MM.1S (cell line): Measurements from ENCODE around the gene RBFOX1.

Experiments
- DNase-seq: peaks from one replicate; pipeline ENCODE4 v3.0.0-alpha.2; 2015
- H2AFZ ChIP-seq: fragments of 300-600 bp; sonication (generic); 2 replicates; pipeline ENCODE4 v1.6.0; 2016; ENCODE audit warnings: antibody characterized with exemption, low read length
- H3F3A ChIP-seq: fragments of 300-600 bp; sonication (generic); 2 replicates; pipeline ENCODE4 v1.6.1; 2016; ENCODE audit warnings: mild to moderate bottlenecking, antibody characterized with exemption, low read length, moderate library complexity, mixed read lengths; ENCODE audit not compliant: insufficient read depth
- H3K27ac ChIP-seq: fragments of 300-600 bp; sonication (generic); 2 replicates; pipeline ENCODE4 v1.5.1; 2016; ENCODE audit warnings: mild to moderate bottlenecking, low read length
- H3K27me3 ChIP-seq: fragments of 300-600 bp; sonication (generic); replicated peaks from 2 replicates; pipeline ENCODE4 v1.6.0; 2016; ENCODE audit warnings: low read length; ENCODE audit not compliant: insufficient read depth
- H3K36me3 ChIP-seq: fragments of 300-600 bp; sonication (generic); replicated peaks from 2 replicates; pipeline ENCODE4 v1.6.1; 2016; ENCODE audit warnings: mild to moderate bottlenecking, low read length, mixed read lengths; ENCODE audit not compliant: insufficient read depth
- H3K4me1 ChIP-seq: fragments of 300-600 bp; sonication (generic); 2 replicates; pipeline ENCODE4 v1.6.1; 2016; ENCODE audit warnings: low read length, mixed read lengths
- H3K4me2 ChIP-seq: fragments of 300-600 bp; sonication (generic); 2 replicates; pipeline ENCODE4 v1.6.0; 2016; ENCODE audit warnings: low read depth, low read length
- H3K4me3 ChIP-seq: fragments of 300-600 bp; sonication (generic); 2 replicates; pipeline ENCODE4 v1.5.1; 2016; ENCODE audit warnings: low read length, mixed read lengths
- H3K79me2 ChIP-seq: fragments of 300-600 bp; sonication (generic); 2 replicates; pipeline ENCODE4 v1.6.1; 2016; ENCODE audit warnings: mixed run types, low read length, mixed read lengths
- H3K9ac ChIP-seq: fragments of 300-600 bp; sonication (generic); 2 replicates; pipeline ENCODE4 v1.6.1; 2016; ENCODE audit warnings: low read length, mixed read lengths
- H3K9me2 ChIP-seq: fragments of 300-600 bp; sonication (generic); replicated peaks from 2 replicates; pipeline ENCODE4 v1.6.1; 2016; ENCODE audit warnings: mild to moderate bottlenecking, low read length, mixed read lengths; ENCODE audit not compliant: insufficient read depth
- H3K9me3 ChIP-seq: fragments of 300-600 bp; sonication (generic); replicated peaks from 2 replicates; pipeline ENCODE4 v1.6.1; 2016; ENCODE audit warnings: mild to moderate bottlenecking, low read length, mixed read lengths; ENCODE audit not compliant: insufficient read depth
- H4K20me1 ChIP-seq: fragments of 300-600 bp; sonication (generic); 2 replicates; pipeline ENCODE4 v1.6.1; 2016; ENCODE audit warnings: mild to moderate bottlenecking, low read length, moderate library complexity, mixed read lengths; ENCODE audit not compliant: insufficient read depth
- EZH2 ChIP-seq: fragments of 300-600 bp; sonication (generic); optimal IDR thresholded peaks from 2 replicates; pipeline ENCODE3; 2017; ENCODE audit warnings: low read depth, mild to moderate bottlenecking, antibody characterized with exemption, low read length, mixed read lengths
- EZH2phosphoT487 ChIP-seq: fragments of 300-600 bp; sonication (generic); IDR thresholded peaks from 2 replicates; pipeline ENCODE4 v1.6.1; 2018; ENCODE audit warnings: antibody characterized with exemption, low read length
- TF ChIP-seq, protein P1 (sequence below): fragments of 300-600 bp; sonication (generic); IDR thresholded peaks from 2 replicates; pipeline ENCODE4 v1.5.1; 2016; ENCODE audit warnings: antibody characterized with exemption, low read length, mixed read lengths

The RBFOX1 gene

GRCh38 chr16:7505495-7505894 lies 172.8 kb downstream of the RBFOX1 start:
- Histone ChIP-seq H2AFZ (no peak overlapping the region), H3K9ac (no peak overlapping the region), H3F3A (no peaks in the 10 kb centered on the region), H3K4me1 (no peaks in the 10 kb centered on the region), H3K4me3 (no peak overlapping the region), H4K20me1 (no peaks in the 10 kb centered on the region), H3K4me2 (no peak overlapping the region), H3K27me3 (no peaks in the 10 kb centered on the region), H3K36me3 (no peaks in the 10 kb centered on the region), H3K79me2 (no peaks in the 10 kb centered on the region), H3K9me3 (no peaks in the 10 kb centered on the region), H3K27ac (no peak overlapping the region), H3K9me2 (no peaks in the 10 kb centered on the region)
- DNase-seq, result no peak
- no peak for TF ChIP-seq EZH2phosphoT487
- TF ChIP-seq EZH2, result no peak
- TF ChIP-seq, protein P1, sequence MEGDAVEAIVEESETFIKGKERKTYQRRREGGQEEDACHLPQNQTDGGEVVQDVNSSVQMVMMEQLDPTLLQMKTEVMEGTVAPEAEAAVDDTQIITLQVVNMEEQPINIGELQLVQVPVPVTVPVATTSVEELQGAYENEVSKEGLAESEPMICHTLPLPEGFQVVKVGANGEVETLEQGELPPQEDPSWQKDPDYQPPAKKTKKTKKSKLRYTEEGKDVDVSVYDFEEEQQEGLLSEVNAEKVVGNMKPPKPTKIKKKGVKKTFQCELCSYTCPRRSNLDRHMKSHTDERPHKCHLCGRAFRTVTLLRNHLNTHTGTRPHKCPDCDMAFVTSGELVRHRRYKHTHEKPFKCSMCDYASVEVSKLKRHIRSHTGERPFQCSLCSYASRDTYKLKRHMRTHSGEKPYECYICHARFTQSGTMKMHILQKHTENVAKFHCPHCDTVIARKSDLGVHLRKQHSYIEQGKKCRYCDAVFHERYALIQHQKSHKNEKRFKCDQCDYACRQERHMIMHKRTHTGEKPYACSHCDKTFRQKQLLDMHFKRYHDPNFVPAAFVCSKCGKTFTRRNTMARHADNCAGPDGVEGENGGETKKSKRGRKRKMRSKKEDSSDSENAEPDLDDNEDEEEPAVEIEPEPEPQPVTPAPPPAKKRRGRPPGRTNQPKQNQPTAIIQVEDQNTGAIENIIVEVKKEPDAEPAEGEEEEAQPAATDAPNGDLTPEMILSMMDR, result no peak

- H3K9me2 ChIP-seq, result no peaks in the 10 kb centered on the region
- H3K79me2 ChIP-seq, result no peaks in the 10 kb centered on the region
- H2AFZ ChIP-seq, result no peak overlapping the region
- no peak overlapping the region for H3K4me3 ChIP-seq
- DNase-seq, result no peak
- H3F3A ChIP-seq, result no peaks in the 10 kb centered on the region
- H4K20me1 ChIP-seq, result no peaks in the 10 kb centered on the region
- no peaks in the 10 kb centered on the region for H3K9me3 ChIP-seq
- H3K36me3 ChIP-seq, result no peaks in the 10 kb centered on the region
- no peak overlapping the region for H3K27ac ChIP-seq
- H3K4me1 ChIP-seq, result no peaks in the 10 kb centered on the region
- no peaks in the 10 kb centered on the region for H3K27me3 ChIP-seq
- H3K9ac ChIP-seq, result no peak overlapping the region
- no peak overlapping the region for H3K4me2 ChIP-seq
- TF ChIP-seq EZH2phosphoT487 (no peak), EZH2 (no peak)
- TF ChIP-seq, protein P1, result no peak
Measured at GRCh38 chr16:7506363-7506762, 173.7 kb downstream of the RBFOX1 start.

GRCh38 chr16:7508656-7509055 lies 176.0 kb downstream of the RBFOX1 start:
- Histone ChIP-seq H3K4me1 (no peaks in the 10 kb centered on the region), H3K79me2 (no peaks in the 10 kb centered on the region), H3K9ac (no peak overlapping the region), H2AFZ (no peak overlapping the region), H3F3A (no peaks in the 10 kb centered on the region), H3K27me3 (no peaks in the 10 kb centered on the region), H3K36me3 (no peaks in the 10 kb centered on the region), H3K9me3 (no peaks in the 10 kb centered on the region), H3K4me3 (no peak overlapping the region), H3K27ac (no peak overlapping the region), H3K4me2 (no peak overlapping the region), H3K9me2 (no peaks in the 10 kb centered on the region), H4K20me1 (no peaks in the 10 kb centered on the region)
- no peak for DNase-seq
- TF ChIP-seq, protein P1, result no peak
- TF ChIP-seq EZH2 (no peak), EZH2phosphoT487 (no peak)
